Kidney (tissue), 14 donors: ENCODE results near the gene TEX11. TPM values are rescaled to one million over a fixed set of nuclear protein-coding genes. Genes with fewer than 3 reads are reported as not detected.
"Not testable (repeated sequence)": the region's sequence is repeated elsewhere in the genome, so short reads cannot be mapped to it uniquely, and the experiment has no call there.

Source experiments
- DNase-seq, 5 donors: peaks; one replicate each; pipeline ENCODE4 v3.0.0-alpha.2; 2013 to 2020
- FAIRE-seq: peaks from 2 replicates; lab custom pipeline; 2012; peaks lifted over from hg19 to GRCh38; lab: Jason Lieb, UNC
- H3K27ac ChIP-seq, 2 donors: one replicate each; pipeline ENCODE4 v1.7.0; 2013; ENCODE audit warnings: low read depth in 2 of 2, low read length in 2 of 2, inconsistent platforms in 1 of 2
- H3K27me3 ChIP-seq: one replicate; pipeline ENCODE4 v1.7.1; 2013; ENCODE audit warnings: low read length, inconsistent platforms; ENCODE audit not compliant: control insufficient read depth, insufficient read depth
- H3K36me3 ChIP-seq, 3 donors: one replicate each; pipeline versions ENCODE4 v1.7.0 to v1.7.1; 2013; ENCODE audit warnings: low read length in 3 of 3, control low read depth in 1 of 3, inconsistent platforms in 1 of 3; ENCODE audit not compliant: insufficient read depth in 3 of 3, control insufficient read depth in 2 of 3
- H3K4me1 ChIP-seq, 3 donors: one replicate each; pipeline versions ENCODE4 v1.7.0 to v1.7.1; 2013; ENCODE audit warnings: low read length in 3 of 3, inconsistent platforms in 1 of 3, low read depth in 1 of 3; ENCODE audit not compliant: control insufficient read depth in 2 of 3, insufficient read depth in 2 of 3
- H3K4me3 ChIP-seq, 3 donors: one replicate each; pipeline versions ENCODE4 v1.7.0 to v1.8.1; 2013; ENCODE audit warnings: low read length in 3 of 3, control low read depth in 1 of 3, inconsistent platforms in 1 of 3
- H3K9ac ChIP-seq, 3 donors: one replicate each; pipeline versions ENCODE4 v1.7.0 to v1.7.1; 2013; ENCODE audit warnings: low read length in 3 of 3, control low read depth in 1 of 3, inconsistent platforms in 1 of 3
- H3K9me3 ChIP-seq, 3 donors: one replicate each; pipeline versions ENCODE4 v1.7.0 to v1.7.1; 2013; ENCODE audit warnings: low read length in 3 of 3, control low read depth in 1 of 3, inconsistent platforms in 1 of 3; ENCODE audit not compliant: control insufficient read depth in 2 of 3, insufficient read depth in 1 of 3
- intact Hi-C: fragments of 100-400 bp; cut with DNase I; formaldehyde crosslinking; loops from one replicate; pipeline ENCODE4 v1.11.1; 2022
- polyA plus RNA-seq: library from polyadenylated mRNA; stranded (reverse); fragments of 350-450 nt; fragmentation: Illumina TruSeq; extraction: RNeasy Lipid Tissue Mini Kit (QIAGEN cat#74804); gene quantifications from one replicate; pipeline ENCODE4 v1.2.3, GENCODE V29; 2014; ENCODE audit warnings: low read depth, low replicate concordance; ENCODE audit not compliant: insufficient read depth
- total RNA-seq: library from RNA; stranded (reverse); fragmentation: NEBNext Ultra II Directional; extraction: Animal tissue kit (Norgen Biotek cat#: 25700); gene quantifications from one replicate; pipeline ENCODE4 v1.2.1, GENCODE V29; 2021
- TF ChIP-seq, protein P1 (sequence below): IDR thresholded peaks from 3 replicates; pipeline ENCODE4 v1.5.1; 2012; ENCODE audit warnings: mild to moderate bottlenecking, moderate library complexity, borderline replicate concordance; ENCODE audit not compliant: insufficient read depth; ENCODE audit errors: extremely low read depth
- donor health status: control.
- donor health status: control.
- donor health status: control.
- donor health status: control.
- donor health status: control.
- donor health status: DM: yes; HTN: yes; CAD: no.
- donor health status: Normal renal cell carcinoma (clear cell type).

Gene TEX11
- total and polyA plus RNA-seq, 2 donors from 2014 or later, result 0.28 TPM; not detected in 1

DNA sequence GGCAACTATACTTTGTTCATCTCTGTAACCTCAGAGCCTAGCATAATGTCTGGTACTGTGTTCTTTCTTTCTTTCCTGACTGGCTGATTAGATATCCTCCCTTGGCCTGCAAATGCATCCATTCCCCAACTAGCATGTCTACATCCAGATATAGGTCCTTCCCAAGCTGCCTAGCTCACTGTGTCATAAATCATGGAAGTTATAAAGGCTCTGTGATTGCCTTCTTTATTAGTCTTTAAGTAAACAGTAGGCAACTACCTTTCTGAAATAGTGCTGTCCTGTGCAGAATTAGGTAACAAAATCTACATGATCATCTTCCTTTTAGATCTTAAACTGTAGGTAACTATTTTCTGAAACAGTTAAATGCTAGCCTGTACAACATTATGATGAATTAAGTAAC lies 239.4 kb downstream of the TEX11 start:
- Histone ChIP-seq H3K9ac (no peak overlapping the region), H3K36me3 (no peaks in the 10 kb centered on the region), H3K4me1 (no peaks in the 10 kb centered on the region), H3K4me3 (no peak overlapping the region), H3K27ac (no peak overlapping the region), H3K27me3 (no peaks in the 10 kb centered on the region), H3K9me3 (no peaks in the 10 kb centered on the region)
- FAIRE-seq (no peak), DNase-seq (peak in 1 of 5 donors; percentile 0)
- TF ChIP-seq, protein P1, sequence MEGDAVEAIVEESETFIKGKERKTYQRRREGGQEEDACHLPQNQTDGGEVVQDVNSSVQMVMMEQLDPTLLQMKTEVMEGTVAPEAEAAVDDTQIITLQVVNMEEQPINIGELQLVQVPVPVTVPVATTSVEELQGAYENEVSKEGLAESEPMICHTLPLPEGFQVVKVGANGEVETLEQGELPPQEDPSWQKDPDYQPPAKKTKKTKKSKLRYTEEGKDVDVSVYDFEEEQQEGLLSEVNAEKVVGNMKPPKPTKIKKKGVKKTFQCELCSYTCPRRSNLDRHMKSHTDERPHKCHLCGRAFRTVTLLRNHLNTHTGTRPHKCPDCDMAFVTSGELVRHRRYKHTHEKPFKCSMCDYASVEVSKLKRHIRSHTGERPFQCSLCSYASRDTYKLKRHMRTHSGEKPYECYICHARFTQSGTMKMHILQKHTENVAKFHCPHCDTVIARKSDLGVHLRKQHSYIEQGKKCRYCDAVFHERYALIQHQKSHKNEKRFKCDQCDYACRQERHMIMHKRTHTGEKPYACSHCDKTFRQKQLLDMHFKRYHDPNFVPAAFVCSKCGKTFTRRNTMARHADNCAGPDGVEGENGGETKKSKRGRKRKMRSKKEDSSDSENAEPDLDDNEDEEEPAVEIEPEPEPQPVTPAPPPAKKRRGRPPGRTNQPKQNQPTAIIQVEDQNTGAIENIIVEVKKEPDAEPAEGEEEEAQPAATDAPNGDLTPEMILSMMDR, result no peak
- intact Hi-C loops, result no loop called here

DNA sequence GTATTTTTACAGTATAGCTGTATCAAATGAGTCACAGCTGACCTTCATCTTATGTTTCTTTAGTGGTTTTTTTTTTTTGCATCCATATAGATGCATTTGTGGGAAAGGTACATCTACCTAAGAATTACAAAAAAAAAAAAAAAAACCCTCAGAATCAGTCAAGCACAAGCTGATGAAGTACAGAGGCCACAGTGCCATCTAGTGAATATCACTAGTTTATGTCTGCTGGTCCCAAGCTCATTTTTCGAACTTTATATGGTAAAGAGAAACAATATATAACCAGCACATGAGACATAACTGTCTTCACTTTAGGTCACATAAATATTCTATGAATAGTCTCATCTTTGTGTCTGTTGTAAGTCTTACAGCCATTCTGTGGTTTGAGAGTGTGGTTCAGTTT lies 243.8 kb downstream of the TEX11 start:
- H3K36me3 ChIP-seq, result no peaks in the 10 kb centered on the region
- no peaks in the 10 kb centered on the region for H3K9me3 ChIP-seq
- H3K9ac ChIP-seq, result no peak overlapping the region
- H3K27me3 ChIP-seq, result no peaks in the 10 kb centered on the region
- intact Hi-C loops, result no loop called here
- FAIRE-seq, result peak; percentile 92
- H3K27ac ChIP-seq, result no peak overlapping the region
- TF ChIP-seq, protein P1, result no peak
- peak in 2 of 5 donors; percentile 25 to 39 for DNase-seq
- no peak overlapping the region for H3K4me3 ChIP-seq
- no peaks in the 10 kb centered on the region for H3K4me1 ChIP-seq

DNA sequence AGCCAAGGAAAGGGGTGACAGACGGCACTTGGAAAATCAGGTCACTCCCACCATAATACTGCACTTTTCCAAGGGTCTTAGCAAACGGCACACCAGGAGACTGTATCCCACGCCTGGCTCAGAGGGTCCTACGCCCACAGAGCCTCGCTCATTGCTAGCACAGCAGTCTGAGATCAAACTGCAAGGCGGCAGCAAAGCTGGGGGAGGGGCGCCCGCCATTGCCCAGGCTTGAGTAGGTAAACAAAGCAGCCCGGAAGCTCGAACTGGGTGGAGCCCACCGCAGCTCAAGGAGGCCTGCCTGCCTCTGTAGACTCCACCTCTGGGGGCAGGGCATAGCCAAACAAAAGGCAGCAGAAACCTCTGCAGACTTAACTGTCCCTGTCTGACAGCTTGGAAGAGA lies 247.4 kb downstream of the TEX11 start:
- DNase-seq, H3K9me3 ChIP-seq, H3K27ac ChIP-seq, H3K4me3 ChIP-seq, H3K36me3 ChIP-seq, FAIRE-seq, H3K27me3 ChIP-seq, H3K9ac ChIP-seq, intact Hi-C loops, H3K4me1 ChIP-seq: not testable (repeated sequence)

DNA sequence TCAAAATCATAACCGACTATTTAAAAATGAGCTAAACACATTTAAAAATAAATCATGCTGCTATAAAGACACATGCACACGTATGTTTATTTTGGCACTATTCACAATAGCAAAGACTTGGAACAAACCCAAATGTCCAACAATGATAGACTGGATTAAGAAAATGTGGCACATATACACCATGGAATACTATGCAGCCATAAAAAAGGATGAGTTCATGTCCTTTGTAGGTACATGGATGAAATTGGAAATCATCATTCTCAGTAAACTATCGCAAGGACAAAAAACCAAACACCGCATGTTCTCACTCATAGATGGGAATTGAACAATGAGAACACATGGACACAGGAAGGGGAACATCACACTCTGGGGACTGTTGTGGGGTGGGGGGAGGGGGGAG lies 251.0 kb downstream of the TEX11 start:
- DNase-seq, intact Hi-C loops, H3K9me3 ChIP-seq, H3K36me3 ChIP-seq, H3K4me3 ChIP-seq, H3K27ac ChIP-seq, FAIRE-seq, H3K4me1 ChIP-seq, H3K27me3 ChIP-seq, H3K9ac ChIP-seq: not testable (repeated sequence)

DNA sequence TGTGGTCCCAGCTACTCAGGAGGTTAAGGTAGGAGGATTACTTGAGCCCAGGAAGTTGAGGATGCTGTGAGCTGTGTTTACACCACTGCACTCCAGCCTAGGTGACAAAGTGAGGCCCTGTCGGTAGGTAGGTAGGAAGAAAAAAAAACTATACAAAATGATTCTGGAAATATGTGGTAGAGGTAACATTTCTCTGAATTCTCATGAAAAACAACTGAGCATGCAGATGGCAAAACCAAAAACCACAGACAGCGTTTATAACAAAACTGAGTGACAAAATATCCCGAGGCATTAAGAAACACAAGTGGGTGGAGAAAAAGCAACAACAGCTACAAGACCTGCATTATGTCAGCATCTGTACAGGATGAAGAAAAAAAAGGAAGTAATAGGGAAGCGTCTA lies 252.2 kb downstream of the TEX11 start:
- Histone ChIP-seq H3K9ac (no peak overlapping the region), H3K4me1 (no peaks in the 10 kb centered on the region)
- no peak for FAIRE-seq

DNA sequence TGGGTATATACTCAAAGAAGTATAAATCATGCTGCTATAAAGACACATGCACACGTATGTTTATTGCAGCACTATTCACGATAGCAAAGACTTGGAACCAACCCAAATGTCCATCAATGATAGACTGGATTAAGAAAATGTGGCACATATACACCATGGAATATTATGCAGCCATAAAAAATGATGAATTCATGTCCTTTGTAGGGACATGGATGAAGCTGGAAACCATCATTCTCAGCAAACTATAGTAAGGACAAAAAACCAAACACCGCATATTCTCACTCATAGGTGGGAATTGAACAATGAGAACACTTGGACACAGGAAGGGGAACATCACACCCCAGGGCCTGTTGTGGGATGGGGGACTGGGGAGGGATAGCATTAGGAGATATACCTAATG lies 260.6 kb downstream of the TEX11 start:
- DNase-seq, intact Hi-C loops, FAIRE-seq: not testable (repeated sequence)

More for the DNA sequence above, 252.2 kb downstream of the TEX11 start:
- Histone ChIP-seq H3K27me3 (no peaks in the 10 kb centered on the region), H3K36me3 (no peaks in the 10 kb centered on the region), H3K27ac (no peak overlapping the region), H3K4me3 (no peak overlapping the region), H3K9me3 (no peaks in the 10 kb centered on the region)
- DNase-seq, result no peak
- TF ChIP-seq, protein P1, result no peak
- intact Hi-C loops, result no loop called here

More for the DNA sequence above, 260.6 kb downstream of the TEX11 start:
- not testable (repeated sequence) for H3K27ac ChIP-seq, H3K9me3 ChIP-seq, H3K4me1 ChIP-seq, H3K36me3 ChIP-seq, H3K9ac ChIP-seq, H3K4me3 ChIP-seq, H3K27me3 ChIP-seq
